ENCODE measurements around the gene PDE4B. TPM values are rescaled to one million over a fixed set of nuclear protein-coding genes. Genes with fewer than 3 reads are reported as not detected.

The PDE4B gene
- total and polyA plus RNA-seq, 12 donors = 2.0 to 63.2 (median 15.3) TPM

DNA sequence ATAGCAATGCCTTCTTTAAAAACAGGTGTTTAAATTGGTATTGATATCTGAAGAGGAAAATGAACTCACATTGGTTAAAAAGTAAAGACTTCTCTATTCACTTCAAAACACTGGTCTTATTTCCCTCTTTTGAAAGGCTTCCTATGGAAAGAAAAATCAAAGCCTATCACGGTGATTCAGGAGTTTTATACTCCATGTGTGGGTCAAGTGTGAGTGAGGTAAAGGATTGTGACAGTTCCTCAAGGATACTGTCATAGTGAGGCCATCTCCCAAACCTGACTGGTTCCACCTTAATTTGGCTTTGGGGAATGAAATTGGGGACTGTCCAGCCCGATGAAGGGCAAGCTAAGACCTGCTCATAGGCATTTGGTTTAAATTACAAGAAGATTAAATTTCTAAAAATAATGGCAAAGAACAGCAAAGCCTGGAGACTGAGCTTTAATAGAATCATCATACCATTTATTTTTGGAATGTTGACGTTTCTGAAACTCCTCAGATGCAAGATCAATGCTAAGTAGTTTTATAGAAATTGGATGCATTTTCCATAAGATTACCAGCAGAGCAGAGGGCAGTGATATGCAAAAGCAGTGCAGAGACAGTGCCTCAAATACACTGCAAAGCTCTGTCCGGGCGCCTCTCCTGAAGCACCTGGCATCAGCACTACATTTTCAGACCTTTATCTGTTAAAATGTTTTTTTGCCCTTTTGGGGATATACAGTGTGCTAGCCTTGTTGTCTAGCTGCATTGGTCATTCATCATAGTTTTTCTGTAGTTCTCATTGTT is 439.2 kb downstream of the PDE4B start:
- WGBS, 2 donors = 83 to 84% methylated on average over 5 of the region's 5 CpGs
- ATAC-seq (no peak), DNase-seq (no peak)
- Histone ChIP-seq H3K4me1 (no peaks in the 10 kb centered on the region), H3K27ac (no peak overlapping the region), H3K27me3 (peaks cover 0 to 15% (median 7%) of the 10 kb centered on the region in 7 donors), H3K36me3 (no peaks in the 10 kb centered on the region), H3K4me3 (no peak overlapping the region), H3K9me3 (no peaks in the 10 kb centered on the region)
- intact Hi-C loops (cut with DNase I) = no loop called here
- TF ChIP-seq, protein P1, sequence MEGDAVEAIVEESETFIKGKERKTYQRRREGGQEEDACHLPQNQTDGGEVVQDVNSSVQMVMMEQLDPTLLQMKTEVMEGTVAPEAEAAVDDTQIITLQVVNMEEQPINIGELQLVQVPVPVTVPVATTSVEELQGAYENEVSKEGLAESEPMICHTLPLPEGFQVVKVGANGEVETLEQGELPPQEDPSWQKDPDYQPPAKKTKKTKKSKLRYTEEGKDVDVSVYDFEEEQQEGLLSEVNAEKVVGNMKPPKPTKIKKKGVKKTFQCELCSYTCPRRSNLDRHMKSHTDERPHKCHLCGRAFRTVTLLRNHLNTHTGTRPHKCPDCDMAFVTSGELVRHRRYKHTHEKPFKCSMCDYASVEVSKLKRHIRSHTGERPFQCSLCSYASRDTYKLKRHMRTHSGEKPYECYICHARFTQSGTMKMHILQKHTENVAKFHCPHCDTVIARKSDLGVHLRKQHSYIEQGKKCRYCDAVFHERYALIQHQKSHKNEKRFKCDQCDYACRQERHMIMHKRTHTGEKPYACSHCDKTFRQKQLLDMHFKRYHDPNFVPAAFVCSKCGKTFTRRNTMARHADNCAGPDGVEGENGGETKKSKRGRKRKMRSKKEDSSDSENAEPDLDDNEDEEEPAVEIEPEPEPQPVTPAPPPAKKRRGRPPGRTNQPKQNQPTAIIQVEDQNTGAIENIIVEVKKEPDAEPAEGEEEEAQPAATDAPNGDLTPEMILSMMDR (IDR thresholded peaks at IDR 0.05) = no peak

DNA sequence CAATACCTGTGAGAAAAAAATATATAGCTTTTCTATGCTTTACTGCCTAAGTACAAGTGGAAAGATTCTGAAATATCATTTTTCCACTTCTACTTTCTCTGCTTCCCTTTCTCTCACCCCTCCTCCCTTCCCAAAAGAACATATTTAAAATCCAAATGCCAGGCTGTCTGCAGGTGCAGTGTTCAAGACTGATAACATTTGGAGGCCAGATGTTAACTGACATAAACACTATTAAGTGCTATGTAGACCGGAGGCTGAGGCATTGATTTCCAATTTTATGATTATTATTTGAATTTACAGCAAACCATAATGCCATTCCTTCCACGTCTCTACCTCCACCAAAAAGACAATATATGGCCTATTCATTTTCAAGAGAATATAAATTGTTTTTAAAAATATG is 444.3 kb downstream of the PDE4B start:
- H3K4me1 ChIP-seq = peaks cover 0 to 7% (median 0%) of the 10 kb centered on the region in 9 donors
- H3K27ac ChIP-seq = no peak overlapping the region
- ATAC-seq (no peak), DNase-seq (no peak)
- WGBS, 2 donors = 80 to 87% methylated on average over 2 of the region's 2 CpGs
- TF ChIP-seq, protein P1 (IDR thresholded peaks at IDR 0.05) = no peak
- peaks cover 0 to 18% (median 3%) of the 10 kb centered on the region in 7 donors for H3K27me3 ChIP-seq
- no peaks in the 10 kb centered on the region for H3K36me3 ChIP-seq
- no peaks in the 10 kb centered on the region for H3K9me3 ChIP-seq
- H3K4me3 ChIP-seq = no peak overlapping the region
- intact Hi-C loops (cut with DNase I) = no loop called here

DNA sequence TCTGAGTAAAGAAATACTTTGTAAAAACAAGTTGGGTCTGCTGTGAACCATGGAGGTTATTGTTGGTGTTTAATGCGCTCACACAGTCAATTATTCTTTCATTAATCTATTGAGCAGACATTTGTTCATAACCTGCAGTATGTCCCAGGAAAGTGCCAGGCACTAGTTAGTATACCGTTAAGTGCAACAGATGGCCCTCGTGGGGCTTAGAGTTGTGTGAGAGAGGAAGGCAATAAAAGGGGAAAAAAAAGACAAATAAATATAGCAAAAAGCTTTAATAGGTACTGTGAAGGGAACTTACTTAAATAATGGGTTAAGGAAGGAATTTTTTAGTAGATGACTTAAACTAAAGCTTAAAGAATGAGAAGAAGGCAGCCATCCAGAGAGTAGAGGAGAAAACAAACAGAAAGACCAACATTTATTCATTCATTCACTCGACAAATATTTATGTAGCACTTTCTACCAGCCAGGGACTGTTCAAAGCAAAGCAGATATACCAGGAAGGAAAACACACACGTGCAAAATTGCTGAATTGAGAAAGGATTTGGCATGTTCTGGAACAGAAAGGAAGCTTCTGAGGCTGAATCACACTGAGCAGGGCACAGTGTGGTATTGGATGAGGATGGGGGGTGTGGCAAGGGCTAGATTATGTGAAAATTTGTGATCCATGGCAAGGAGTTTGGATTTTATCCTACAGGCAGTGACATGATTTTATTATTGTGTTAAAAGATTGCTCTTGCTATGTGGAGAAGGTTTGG is 445.2 kb downstream of the PDE4B start:
- intact Hi-C loops (cut with DNase I) = no loop called here

DNA sequence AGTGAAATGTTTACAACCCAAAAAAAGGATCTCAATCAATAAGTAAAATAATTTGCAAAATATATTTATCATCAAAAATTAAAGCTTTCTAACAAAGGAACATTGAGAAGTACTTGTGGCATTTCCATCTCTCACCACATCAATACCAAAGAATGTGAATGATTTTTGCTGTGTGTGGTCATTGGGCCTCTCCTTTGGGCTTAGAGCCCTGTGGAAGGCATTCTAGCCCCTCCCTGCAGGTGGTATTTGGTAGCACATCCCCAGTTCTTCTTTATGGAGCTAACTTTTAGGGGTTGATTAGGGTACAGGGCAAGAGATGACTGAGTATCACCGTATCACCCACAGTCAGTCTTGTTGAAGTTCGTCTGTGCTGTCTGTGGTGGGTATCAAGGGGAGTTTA is 447.1 kb downstream of the PDE4B start:
- no peak overlapping the region for H3K27ac ChIP-seq
- H3K9me3 ChIP-seq = no peaks in the 10 kb centered on the region
- ATAC-seq = no peak
- H3K27me3 ChIP-seq = peaks cover 0 to 17% (median 3%) of the 10 kb centered on the region in 7 donors
- H3K4me1 ChIP-seq = peaks cover 0 to 14% (median 0%) of the 10 kb centered on the region in 9 donors
- no peak overlapping the region for H3K4me3 ChIP-seq
- intact Hi-C loops (cut with DNase I) = loop anchor here in 2 of 10 donors (2.0 to 5.0 kb wide), 2 partner anchors 278 to 279 kb away; no protein-coding TSS in a partner anchor
- WGBS, 2 donors = 95 to 98% methylated on average over 2 of the region's 2 CpGs
- H3K36me3 ChIP-seq = no peaks in the 10 kb centered on the region
- TF ChIP-seq, protein P1 (IDR thresholded peaks at IDR 0.05) = no peak
- DNase-seq = no peak

More for the DNA sequence above, 445.2 kb downstream of the PDE4B start:
- 70 to 73% methylated on average over 5 of the region's 5 CpGs for WGBS, 2 donors
- no peaks in the 10 kb centered on the region for H3K36me3 ChIP-seq
- H3K4me1 ChIP-seq = peaks cover 0 to 7% (median 0%) of the 10 kb centered on the region in 9 donors
- H3K27ac ChIP-seq = no peak overlapping the region
- H3K4me3 ChIP-seq = no peak overlapping the region
- ATAC-seq = no peak
- TF ChIP-seq, protein P1 (IDR thresholded peaks at IDR 0.05) = no peak
- H3K9me3 ChIP-seq = no peaks in the 10 kb centered on the region
- no peak for DNase-seq
- peaks cover 0 to 18% (median 3%) of the 10 kb centered on the region in 7 donors for H3K27me3 ChIP-seq
